Mucosa of descending colon (tissue), 3 donors: Measurements from ENCODE around the gene DNMT3B. TPM values are rescaled to one million over a fixed set of nuclear protein-coding genes. Genes with fewer than 3 reads are reported as not detected.
A peak's percentile ranks its signal among the peaks of the same experiment; 100 is the strongest.
"Not testable (repeated sequence)": the region's sequence is repeated elsewhere in the genome, so short reads cannot be mapped to it uniquely, and the experiment has no call there.

Experiments used
- ATAC-seq: fragments of 200-7000 bp; cut with Tn5 transposase; one replicate; pipeline ENCODE4 v1.9.1; 2020; ENCODE audit warnings: mild to moderate bottlenecking, moderate library complexity
- DNase-seq, 3 donors: peaks; one replicate each; pipeline ENCODE4 v3.0.0-alpha.2; 2020
- H3K36me3 ChIP-seq: fragments of 200-600 bp; one replicate; pipeline ENCODE4 v1.8.0; 2021; ENCODE audit warnings: low read depth, mild to moderate bottlenecking
- H3K4me1 ChIP-seq: fragments of 200-600 bp; one replicate; pipeline ENCODE4 v1.8.0; 2021; ENCODE audit warnings: low read depth, mild to moderate bottlenecking
- H3K4me3 ChIP-seq: fragments of 200-600 bp; one replicate; pipeline ENCODE4 v1.8.0; 2021; ENCODE audit warnings: mild to moderate bottlenecking
- H3K9me3 ChIP-seq: fragments of 200-600 bp; one replicate; pipeline ENCODE4 v1.8.0; 2021; ENCODE audit warnings: mild to moderate bottlenecking
- intact Hi-C, 2 donors: fragments of 100-400 bp; cut with DNase I in 1 of 2; cut with micrococcal nuclease in 1 of 2; formaldehyde crosslinking; loops; one replicate each; pipeline versions ENCODE4 v1.11.0 to v1.11.1; 2022; cut with DNase I, micrococcal nuclease
- long read RNA-seq, 2 donors: library from polyadenylated mRNA; unstranded; transcript quantifications; one replicate each; pipeline ENCODE4 v2.0.0, GENCODE V29; 2019 to 2021
- total RNA-seq, 3 donors: library from RNA; stranded (reverse); fragmentation: NEBNext Ultra II Directional in 2 of 3; extraction: Animal tissue kit (Norgen Biotek cat#: 25700) in 2 of 3; gene quantifications; one replicate each; pipeline versions ENCODE4 v1.2.1 to v1.2.4, GENCODE V29; 2021 to 2023
- TF ChIP-seq, protein P1 (sequence below): fragments of 200-600 bp; IDR thresholded peaks from one replicate; pipeline ENCODE4 v1.8.0; 2022; ENCODE audit warnings: antibody characterized with exemption, mild to moderate bottlenecking
- donor health status: DM: no; HTN: no; CAD: no; lungs with moderate emphysema.
- donor health status: DM: no; HTN: no; CAD: no.
- donor health status: DM: no; HTN: yes; CAD: no.

Gene DNMT3B
- 1 to 10 TPM in 2 of 3 donors, under 1 TPM in 1; 0.95 to 1.3 (median 1.2) TPM for total RNA-seq
- long read RNA-seq, donor 1, partial matches to known transcripts = 1 of 1 reads
- long read RNA-seq, donor 1, other reads (novel, unspliced or antisense) = 0 of 1 reads
- long read RNA-seq, donor 2 = 0 reads

- H3K36me3 ChIP-seq = no peaks in the 10 kb centered on the region
- TF ChIP-seq, protein P1, sequence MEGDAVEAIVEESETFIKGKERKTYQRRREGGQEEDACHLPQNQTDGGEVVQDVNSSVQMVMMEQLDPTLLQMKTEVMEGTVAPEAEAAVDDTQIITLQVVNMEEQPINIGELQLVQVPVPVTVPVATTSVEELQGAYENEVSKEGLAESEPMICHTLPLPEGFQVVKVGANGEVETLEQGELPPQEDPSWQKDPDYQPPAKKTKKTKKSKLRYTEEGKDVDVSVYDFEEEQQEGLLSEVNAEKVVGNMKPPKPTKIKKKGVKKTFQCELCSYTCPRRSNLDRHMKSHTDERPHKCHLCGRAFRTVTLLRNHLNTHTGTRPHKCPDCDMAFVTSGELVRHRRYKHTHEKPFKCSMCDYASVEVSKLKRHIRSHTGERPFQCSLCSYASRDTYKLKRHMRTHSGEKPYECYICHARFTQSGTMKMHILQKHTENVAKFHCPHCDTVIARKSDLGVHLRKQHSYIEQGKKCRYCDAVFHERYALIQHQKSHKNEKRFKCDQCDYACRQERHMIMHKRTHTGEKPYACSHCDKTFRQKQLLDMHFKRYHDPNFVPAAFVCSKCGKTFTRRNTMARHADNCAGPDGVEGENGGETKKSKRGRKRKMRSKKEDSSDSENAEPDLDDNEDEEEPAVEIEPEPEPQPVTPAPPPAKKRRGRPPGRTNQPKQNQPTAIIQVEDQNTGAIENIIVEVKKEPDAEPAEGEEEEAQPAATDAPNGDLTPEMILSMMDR = no peak
- no peaks in the 10 kb centered on the region for H3K9me3 ChIP-seq
- ATAC-seq (peak; percentile 90), DNase-seq (peak; percentile 81 to 83 (median 81))
- peaks cover 5% of the 10 kb centered on the region for H3K4me1 ChIP-seq
- intact Hi-C loops = no loop called here
- peak within 1 kb of the TSS; percentile 36 for H3K4me3 ChIP-seq
These were observed at the start of gene DNMT3B for GRCh38 chr20:32761831-32762753. Gene DNMT3B (plus strand): TSS chr20:32762385. CDS start chr20:32780324, 17,939 bp downstream.

GRCh38 chr20:32718749-32719348 is 43.3 kb upstream of the DNMT3B start:
- Histone ChIP-seq H3K9me3 (no peaks in the 10 kb centered on the region), H3K4me3 (no peak overlapping the region), H3K36me3 (no peaks in the 10 kb centered on the region), H3K4me1 (no peaks in the 10 kb centered on the region)
- TF ChIP-seq, protein P1 = no peak
- DNase-seq = no peak
- no peak for ATAC-seq
- intact Hi-C loops = no loop called here

DNA sequence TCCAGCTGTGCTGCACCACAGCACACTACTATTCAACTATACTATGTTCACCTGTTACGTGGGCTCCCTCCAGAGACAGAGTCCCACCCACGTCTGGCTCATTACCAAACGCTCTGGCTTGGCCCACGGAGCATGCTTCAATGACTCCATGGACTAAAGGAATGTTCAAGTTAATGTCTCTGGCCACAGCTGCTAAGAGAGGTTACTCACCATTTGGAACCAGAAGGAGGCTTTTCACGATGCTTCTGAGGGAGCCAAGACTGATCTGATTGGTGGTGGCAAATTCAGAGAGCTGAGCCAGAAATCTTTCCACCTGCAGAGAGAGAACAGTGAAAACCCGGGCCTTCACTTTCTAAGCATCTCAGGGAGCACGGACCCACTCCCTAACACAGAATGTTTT is 34.5 kb upstream of the DNMT3B start:
- Histone ChIP-seq H3K4me1 (peaks cover 12% of the 10 kb centered on the region), H3K36me3 (no peaks in the 10 kb centered on the region), H3K9me3 (no peaks in the 10 kb centered on the region), H3K4me3 (no peak overlapping the region)
- intact Hi-C loops = no loop called here
- DNase-seq (no peak), ATAC-seq (no peak)
- TF ChIP-seq, protein P1 = no peak

DNA sequence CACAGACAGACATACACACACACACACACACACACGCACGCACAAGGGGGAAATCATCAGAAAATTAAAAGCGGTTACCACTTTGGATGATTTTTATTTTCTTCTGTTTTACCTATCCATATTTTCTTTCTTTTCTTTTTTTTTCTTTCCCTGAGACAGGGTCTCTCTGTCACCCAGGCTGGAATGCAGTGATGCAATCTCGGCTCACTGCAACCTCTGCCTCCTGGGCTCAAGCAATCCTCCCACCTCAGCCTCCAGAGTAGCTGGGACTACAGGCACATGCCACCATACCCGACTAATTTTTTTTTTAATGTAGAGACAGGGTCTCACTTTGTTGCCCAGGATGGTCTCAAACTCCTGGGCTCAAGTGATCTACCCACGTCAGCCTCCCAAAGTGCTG is 33.8 kb upstream of the DNMT3B start:
- H3K36me3 ChIP-seq, H3K4me3 ChIP-seq, intact Hi-C loops, DNase-seq, H3K9me3 ChIP-seq, ATAC-seq: not testable (repeated sequence)
- H3K4me1 ChIP-seq = peaks cover 12% of the 10 kb centered on the region

DNA sequence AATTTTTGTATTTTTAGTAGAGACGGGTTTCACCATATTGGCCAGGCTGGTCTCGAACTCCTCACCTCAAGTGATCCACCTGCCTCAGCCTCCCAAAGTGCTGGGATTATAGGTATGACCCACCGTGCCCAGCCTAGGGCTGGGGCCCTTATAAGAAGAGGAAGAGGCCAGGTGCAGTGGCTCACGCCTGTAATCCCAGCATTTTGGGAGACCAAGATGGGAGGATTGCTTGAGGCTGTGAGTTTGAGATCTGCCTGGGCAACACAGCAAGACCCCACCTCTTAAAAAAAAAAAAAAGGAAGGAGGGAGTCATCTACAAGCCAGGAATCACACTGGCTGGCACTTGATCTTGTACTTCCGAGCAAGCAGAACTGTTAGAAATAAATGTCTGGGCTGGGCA is 32.9 kb upstream of the DNMT3B start:
- DNase-seq, H3K36me3 ChIP-seq, H3K4me3 ChIP-seq, intact Hi-C loops, H3K9me3 ChIP-seq, ATAC-seq: not testable (repeated sequence)
- peaks cover 12% of the 10 kb centered on the region for H3K4me1 ChIP-seq

DNA sequence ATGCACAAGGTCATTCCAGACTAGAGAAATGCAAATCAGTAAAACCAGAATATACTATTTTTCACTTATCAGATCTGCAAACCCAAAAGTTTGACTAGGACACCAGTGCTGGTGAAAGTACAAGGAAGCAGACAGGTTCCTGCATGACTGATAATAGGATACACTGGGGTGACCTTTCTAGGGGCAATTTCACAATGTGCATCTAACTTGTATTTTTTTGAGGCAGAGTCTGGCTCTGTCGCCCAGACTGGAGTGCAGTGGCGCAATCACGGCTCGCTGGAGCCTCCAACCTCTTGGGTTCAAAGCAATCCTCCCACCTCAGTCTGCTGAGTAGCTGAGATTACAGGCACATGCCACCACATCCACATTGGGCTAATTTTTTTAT is 30.3 kb upstream of the DNMT3B start:
- no peak overlapping the region for H3K4me3 ChIP-seq
- no peak for DNase-seq
- peak; percentile 29 for ATAC-seq

More for the DNA sequence above, 30.3 kb upstream of the DNMT3B start:
- Histone ChIP-seq H3K9me3 (no peaks in the 10 kb centered on the region), H3K36me3 (no peaks in the 10 kb centered on the region), H3K4me1 (peaks cover 25% of the 10 kb centered on the region)
- TF ChIP-seq, protein P1 = no peak
- intact Hi-C loops = no loop called here
